ENCODE results near the gene TNS3. TPM values are rescaled to one million over a fixed set of nuclear protein-coding genes. Genes with fewer than 3 reads are reported as not detected.
A peak's percentile ranks its signal among the peaks of the same experiment; 100 is the strongest.

Gene TNS3
- total and polyA plus RNA-seq, 10 donors = 17.7 to 247 (median 147) TPM

- intact Hi-C loops (cut with DNase I; ENCODE audit: low total_unique reads) = no loop called here
- Histone ChIP-seq H3K27me3 (replicated peaks in 1 of 7) (no peaks in the 10 kb centered on the region), H3K9me3 (no peaks in the 10 kb centered on the region), H3K36me3 (peaks cover 0 to 94% (median 13%) of the 10 kb centered on the region in 6 donors), H3K4me3 (no peak overlapping the region), H3K27ac (no peak overlapping the region), H3K4me1 (peaks cover 0 to 42% (median 10%) of the 10 kb centered on the region in 6 donors)
- DNase-seq = no peak
- WGBS, 5 donors = 71 to 85% (median 74%) methylated on average over 8 of the region's 8 CpGs
- TF ChIP-seq POLR2AphosphoS5 (IDR thresholded peaks at IDR 0.05) (peak in 1 of 3 donors; percentile 29), POLR2A (IDR thresholded peaks at IDR 0.05) (no peak)
Measured at GRCh38 chr7:47383072-47383471, 198.8 kb downstream of the TNS3 start.

- 75 to 82% (median 78%) methylated on average over 5 of the region's 5 CpGs for WGBS, 5 donors
- Histone ChIP-seq H3K4me1 (peaks cover 0 to 46% (median 10%) of the 10 kb centered on the region in 6 donors), H3K4me3 (no peak overlapping the region), H3K27ac (no peak overlapping the region), H3K36me3 (peaks cover 0 to 94% (median 10%) of the 10 kb centered on the region in 6 donors), H3K27me3 (replicated peaks in 1 of 7) (no peaks in the 10 kb centered on the region), H3K9me3 (no peaks in the 10 kb centered on the region)
- no peak for TF ChIP-seq CTCF (IDR thresholded peaks at IDR 0.05 in 8 of 11, conservative IDR thresholded peaks at IDR 0.05 in 3 of 11)
- TF ChIP-seq POLR2AphosphoS5 (IDR thresholded peaks at IDR 0.05) = no peak
- TF ChIP-seq POLR2A (IDR thresholded peaks at IDR 0.05) = no peak
- intact Hi-C loops (cut with DNase I; ENCODE audit: low total_unique reads) = no loop called here
- DNase-seq = no peak
Measured at GRCh38 chr7:47382200-47382599, 199.7 kb downstream of the TNS3 start.

GRCh38 chr7:47381134-47381495, 200.8 kb downstream of the TNS3 start:
- no peak overlapping the region for H3K4me3 ChIP-seq
- DNase-seq = no peak
- WGBS, 5 donors = 49 to 81% (median 65%) methylated on average over 6 of the region's 6 CpGs
- H3K9me3 ChIP-seq = no peaks in the 10 kb centered on the region
- H3K4me1 ChIP-seq = peaks cover 0 to 46% (median 10%) of the 10 kb centered on the region in 6 donors
- no peaks in the 10 kb centered on the region for H3K27me3 ChIP-seq (replicated peaks in 1 of 7)
- no peak for TF ChIP-seq POLR2AphosphoS5 (IDR thresholded peaks at IDR 0.05)
- no peak for TF ChIP-seq POLR2A (IDR thresholded peaks at IDR 0.05)
- TF ChIP-seq CTCF (IDR thresholded peaks at IDR 0.05 in 8 of 11, conservative IDR thresholded peaks at IDR 0.05 in 3 of 11) = no peak
- no peak overlapping the region for H3K27ac ChIP-seq
- peaks cover 0 to 92% (median 8%) of the 10 kb centered on the region in 6 donors for H3K36me3 ChIP-seq
- intact Hi-C loops (cut with DNase I; ENCODE audit: low total_unique reads) = no loop called here

- Histone ChIP-seq H3K9me3 (no peaks in the 10 kb centered on the region), H3K27ac (peak overlapping the region in 3 of 8 donors; percentile 24 to 40 (median 33)), H3K4me3 (no peak overlapping the region), H3K36me3 (peaks cover 0 to 93% (median 8%) of the 10 kb centered on the region in 6 donors), H3K27me3 (replicated peaks in 1 of 7) (no peaks in the 10 kb centered on the region), H3K4me1 (peaks cover 0 to 46% (median 10%) of the 10 kb centered on the region in 6 donors)
- DNase-seq = no peak
- 75 to 93% (median 90%) methylated on average over 13 to 15 of the region's 15 CpGs for WGBS, 5 donors
- TF ChIP-seq POLR2AphosphoS5 (IDR thresholded peaks at IDR 0.05) = no peak
- no peak for TF ChIP-seq CTCF (IDR thresholded peaks at IDR 0.05 in 8 of 11, conservative IDR thresholded peaks at IDR 0.05 in 3 of 11)
- TF ChIP-seq POLR2A (IDR thresholded peaks at IDR 0.05) = no peak
- intact Hi-C loops (cut with DNase I; ENCODE audit: low total_unique reads) = no loop called here
Measured at GRCh38 chr7:47380325-47381133, 201.4 kb downstream of the TNS3 start.

Data from spleen (tissue), 11 donors.